Stimulated activated CD4-positive, alpha-beta T cell treated with anti-CD3 and anti-CD28 coated beads, Interleukin-2, amount 100 ng/mL, for 48 hours (primary cell): Measurements from ENCODE around the gene SHANK2.
"Not testable (repeated sequence)": the region's sequence is repeated elsewhere in the genome, so short reads cannot be mapped to it uniquely, and the experiment has no call there.

Source experiments
- DNase-seq, 2 donors: peaks; one replicate each; pipeline ENCODE4 v3.0.0-alpha.2; 2020

The SHANK2 gene

DNA sequence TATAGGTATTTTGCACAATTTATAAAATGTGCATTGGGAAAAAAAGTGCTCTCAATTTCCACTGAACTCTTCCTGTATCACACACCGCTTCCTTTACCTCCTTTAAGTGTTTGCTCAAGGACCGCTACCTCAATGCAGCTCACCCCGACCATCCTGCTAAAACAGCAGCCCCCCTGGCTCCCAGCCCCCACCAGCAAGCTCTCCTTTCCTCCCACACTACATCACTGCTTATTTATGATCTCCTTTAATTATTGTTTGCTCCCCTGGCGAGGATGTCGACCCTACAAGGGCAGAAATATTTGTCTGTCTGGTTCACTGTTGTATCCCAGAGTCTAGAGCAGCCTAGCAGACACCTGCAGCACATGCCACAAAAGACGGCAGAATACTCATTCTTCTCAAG lies 10.0 kb downstream of the SHANK2 start:
- no peak for DNase-seq

DNA sequence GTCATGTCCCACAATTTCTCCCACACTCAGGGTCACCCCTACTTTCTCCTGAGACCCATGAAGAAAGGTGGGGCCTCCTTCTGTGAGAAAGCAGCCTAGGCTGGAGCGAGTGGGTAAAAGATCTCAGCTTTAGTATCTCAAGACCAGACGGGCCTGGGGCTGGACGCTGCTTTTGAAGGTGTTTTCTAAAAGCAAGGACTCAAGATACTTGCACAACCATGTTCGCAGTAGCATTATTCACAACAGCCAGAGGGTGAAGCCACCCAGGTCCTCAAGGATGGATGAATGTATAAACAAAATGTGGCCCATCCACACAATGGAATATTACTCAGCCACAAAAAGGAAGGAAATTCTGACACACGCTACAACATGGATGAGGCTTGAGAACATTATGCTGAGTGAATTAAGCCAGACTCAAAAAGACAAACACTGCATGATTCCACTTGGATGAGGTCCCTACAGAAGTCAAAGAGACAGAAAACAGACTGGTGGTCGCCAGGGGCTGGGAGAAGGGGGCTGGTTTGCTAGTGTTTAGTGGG lies 10.6 kb downstream of the SHANK2 start:
- no peak for DNase-seq

GRCh38 chr11:71240865-71241691 lies 11.3 kb downstream of the SHANK2 start:
- no peak for DNase-seq

- no peak for DNase-seq
Observed at GRCh38 chr11:71240061-71240690, 12.2 kb downstream of the SHANK2 start.

DNA sequence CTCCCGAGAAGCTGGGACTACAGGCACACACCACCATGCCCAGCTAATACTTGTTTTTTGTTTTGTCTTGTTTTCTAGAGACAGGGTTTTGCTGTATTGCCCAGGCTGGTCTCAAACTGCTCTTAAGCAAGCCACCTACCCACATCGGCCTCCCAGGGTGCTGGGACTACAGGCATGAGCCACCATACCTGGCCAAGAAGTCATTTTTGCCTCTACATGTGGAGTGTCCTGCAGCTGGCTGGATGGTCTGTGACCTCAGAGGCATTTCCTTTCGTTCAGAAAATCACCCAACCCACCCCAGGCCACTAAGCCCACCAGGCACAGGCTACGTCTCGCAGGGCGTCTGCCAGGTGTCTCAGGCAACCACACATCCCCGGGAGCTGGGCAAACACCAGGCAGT lies 12.8 kb downstream of the SHANK2 start:
- no peak for DNase-seq

DNA sequence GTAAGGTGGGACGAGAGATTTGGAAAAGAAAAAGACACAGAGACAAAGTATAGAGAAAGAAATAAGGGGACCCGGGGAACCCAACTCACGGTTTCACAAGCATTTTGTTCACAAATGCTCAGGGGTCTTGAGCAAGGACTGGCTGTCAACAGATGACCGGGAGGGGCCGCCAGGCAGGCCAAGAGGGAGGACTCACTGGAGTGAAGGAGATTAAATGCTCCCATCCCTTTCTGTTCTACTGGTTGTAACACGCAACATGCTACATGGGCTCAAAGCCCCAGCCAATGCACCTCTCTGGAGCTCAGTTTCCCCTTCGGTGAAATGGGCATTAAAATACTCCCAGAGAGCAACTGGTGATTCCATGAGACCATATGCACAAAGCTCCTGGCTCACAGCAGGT lies 13.4 kb downstream of the SHANK2 start:
- DNase-seq: no peak

GRCh38 chr11:71238285-71238875 lies 14.0 kb downstream of the SHANK2 start:
- DNase-seq: no peak

GRCh38 chr11:71237853-71238252 lies 14.5 kb downstream of the SHANK2 start:
- no peak for DNase-seq

DNA sequence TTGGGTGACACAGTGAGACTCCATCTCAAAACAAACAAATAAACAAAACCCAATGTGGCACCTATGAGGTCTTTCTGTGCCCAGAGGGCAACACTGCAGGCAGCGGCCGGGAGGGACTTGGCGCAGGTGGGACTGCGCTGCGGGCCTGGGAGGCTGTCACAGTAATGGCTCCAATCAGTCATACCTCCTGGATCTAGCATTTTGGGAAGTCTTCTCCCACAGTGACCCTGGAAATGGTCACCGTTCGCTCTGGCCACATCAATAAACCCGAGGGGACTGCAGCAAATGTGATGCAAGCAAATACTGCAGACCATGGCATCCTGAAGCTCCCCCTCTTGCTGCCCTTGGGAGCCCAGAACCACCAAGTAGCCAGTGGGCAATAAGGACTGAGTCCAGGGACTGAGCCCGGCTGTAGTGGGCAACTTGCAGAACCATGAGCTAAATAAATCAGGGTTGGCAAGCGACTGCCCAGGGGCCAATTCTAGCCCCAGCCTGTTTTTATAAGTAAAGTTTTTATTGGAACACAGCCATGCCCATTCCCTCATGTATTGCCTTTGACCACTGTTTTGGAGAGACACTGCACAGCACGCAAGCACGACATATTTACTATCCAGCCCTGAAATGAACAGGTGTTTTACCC lies 15.4 kb downstream of the SHANK2 start:
- no peak for DNase-seq

DNA sequence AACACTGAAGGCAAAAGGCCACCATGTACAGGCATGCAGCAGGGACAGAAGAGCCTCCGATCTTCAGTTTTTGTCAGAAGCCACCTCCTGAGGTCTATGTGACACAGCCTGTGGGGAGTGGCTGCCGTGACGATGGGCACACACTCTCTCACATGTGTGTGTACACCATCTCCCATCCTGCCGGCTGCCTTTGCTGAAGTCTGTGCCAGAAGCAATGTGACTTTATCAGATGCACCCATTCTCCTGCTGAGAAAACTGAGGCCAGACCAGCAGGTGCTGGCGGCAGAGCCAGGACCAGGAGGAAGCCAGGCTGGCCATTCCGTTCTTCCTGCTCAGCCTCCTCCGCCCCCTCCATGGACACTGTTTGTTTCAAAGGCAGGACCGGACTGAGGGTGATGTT lies 16.7 kb downstream of the SHANK2 start:
- no peak for DNase-seq

DNA sequence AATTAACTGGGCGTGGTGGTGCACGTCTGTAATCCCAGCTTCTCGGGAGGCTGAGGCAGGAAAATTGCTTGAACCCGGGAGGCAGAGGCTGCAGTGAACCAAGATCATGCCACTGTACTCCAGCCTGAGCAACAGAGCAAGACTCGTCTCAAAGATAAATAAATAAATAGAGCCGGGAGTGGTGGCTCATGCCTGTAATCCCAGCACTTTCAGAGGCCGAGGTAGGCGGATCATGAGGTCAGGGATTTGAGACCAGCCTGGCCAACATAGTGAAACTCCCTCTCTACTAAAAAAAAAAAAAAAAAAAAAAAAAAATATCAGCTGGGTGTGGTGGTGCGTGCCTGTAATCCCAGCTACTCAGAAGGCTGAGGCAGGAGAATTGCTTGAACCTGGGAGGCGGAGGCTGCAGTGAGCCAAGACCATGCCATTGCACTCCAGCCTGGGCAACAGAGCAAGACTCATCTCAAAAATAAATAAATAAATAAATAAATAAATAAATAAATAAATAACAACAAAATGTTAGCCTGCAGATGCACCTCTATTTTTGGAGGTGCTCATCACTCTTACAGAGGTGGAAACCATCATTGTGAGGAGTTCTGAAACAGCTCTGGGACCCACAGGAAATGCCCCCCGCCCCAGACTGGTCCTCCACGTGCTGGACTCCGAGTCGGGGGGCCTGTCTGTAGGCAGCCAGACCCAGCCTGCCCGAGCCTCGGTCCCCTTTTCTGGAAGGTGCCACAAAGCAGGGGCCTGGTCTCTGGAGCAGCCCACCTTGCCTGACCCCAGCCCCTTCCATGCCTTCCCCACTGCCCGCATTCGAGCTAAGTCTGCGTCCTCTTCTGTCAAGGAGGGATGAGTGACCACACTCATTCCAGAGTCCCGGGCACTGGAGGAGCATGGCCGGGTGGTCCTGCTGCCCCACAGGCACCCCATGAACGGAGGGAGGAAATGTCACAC lies 18.2 kb downstream of the SHANK2 start:
- not testable (repeated sequence) for DNase-seq

GRCh38 chr11:71232364-71232763 lies 20.0 kb downstream of the SHANK2 start:
- no peak for DNase-seq

DNA sequence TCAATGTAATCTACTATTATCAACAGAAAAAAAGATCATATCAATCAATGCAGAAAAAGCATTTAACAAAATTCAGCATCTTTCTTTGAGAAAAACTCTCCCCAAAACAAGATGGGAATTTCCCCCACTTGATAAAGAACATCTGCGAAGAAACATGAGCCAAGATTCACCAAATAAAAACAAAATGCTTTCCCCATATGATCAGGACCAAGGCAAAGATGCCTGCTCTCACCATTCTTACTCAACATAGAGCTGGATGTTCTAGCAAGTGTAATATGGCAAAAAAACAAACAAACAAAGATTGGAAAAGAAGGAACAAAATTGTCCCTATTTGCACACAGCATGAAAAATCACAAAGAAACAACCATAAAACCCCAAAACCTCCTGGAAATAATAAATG lies 23.4 kb downstream of the SHANK2 start:
- no peak for DNase-seq

DNA sequence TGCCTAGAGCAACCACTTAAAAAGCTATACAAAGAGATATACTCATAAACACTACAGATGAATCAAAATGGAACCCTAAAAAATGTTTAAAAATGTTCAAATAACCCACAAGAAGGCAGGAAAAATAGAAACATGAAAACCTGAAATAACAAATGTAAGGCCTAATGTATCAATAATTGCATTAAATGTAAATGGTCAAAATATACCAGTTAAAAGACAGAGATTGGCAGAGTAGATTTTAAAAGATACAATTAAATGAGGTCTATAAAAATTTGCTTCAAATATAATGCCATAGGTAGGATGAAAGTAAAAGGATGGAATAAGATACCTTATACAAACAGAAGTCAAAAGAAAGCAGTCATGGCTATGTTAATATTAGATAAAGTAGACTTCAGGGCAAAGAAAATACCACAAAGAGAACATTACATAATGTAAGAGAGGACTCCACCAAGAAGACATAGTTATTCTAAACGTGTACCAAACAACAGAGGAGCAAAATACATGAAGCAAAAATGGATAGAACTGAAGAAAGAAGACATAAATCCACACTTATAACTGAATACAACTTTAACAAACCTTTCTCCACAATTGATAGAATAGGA lies 25.2 kb downstream of the SHANK2 start:
- no peak for DNase-seq

DNA sequence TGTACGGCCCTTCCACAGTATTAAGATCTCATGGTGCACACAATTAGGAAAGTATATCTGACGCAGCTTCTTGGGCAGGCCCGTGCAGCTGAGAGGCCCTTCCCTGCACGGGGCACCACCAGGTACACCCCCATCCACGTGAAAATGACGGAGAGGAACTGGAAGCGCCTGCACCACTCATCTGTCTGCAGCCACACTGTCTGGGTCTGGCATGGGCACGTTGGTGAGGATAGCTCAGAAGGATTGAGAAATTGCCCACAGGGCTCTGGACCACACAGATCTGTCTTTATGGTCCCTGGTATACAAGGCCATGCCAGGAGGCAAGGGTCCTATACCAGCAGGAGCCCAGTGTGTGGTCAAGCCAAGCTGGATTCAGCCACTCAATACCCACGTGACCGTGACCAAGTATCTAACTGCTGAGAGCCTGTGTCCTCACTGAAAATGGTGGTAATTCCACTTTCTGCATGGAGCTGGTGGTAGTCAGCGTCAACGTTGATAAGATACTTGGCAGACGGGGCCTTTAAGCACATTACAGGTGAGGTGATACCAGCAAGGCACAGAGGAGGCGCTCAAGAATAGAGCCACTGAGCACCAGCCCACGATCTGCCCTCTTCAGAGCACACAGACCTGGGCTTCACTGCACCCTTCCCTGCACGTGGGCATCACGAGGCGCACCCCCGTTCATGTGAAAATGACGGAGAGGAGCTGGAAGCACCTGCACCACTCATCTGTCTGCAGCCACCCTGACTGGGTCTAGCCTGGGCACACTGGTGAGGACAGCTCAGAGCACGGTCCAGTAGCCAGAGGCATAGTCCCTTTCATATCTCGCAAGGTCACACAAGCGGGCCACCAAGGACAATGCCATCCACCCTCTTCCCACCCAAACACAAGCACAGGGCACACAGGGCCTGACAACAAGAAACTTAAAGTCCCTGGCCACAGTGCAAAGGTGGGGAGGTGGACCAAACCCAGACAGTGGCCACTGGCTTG lies 28.4 kb downstream of the SHANK2 start:
- no peak for DNase-seq

DNA sequence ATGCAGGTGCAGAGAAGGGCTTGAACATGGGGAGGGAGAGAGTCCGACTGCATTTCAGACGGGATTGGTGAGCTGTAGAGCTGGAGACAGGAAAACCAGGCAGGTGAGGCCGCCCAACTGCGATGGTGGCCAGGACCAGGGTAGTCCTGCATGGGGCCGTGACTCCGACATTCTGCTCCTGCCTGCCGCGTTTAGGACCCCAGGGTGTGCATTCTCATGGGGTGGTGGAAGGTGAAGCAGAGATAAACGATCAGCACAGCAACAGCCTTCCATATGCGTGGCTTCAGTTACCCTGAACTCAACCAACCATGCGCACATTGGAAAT lies 29.3 kb downstream of the SHANK2 start:
- no peak for DNase-seq

- DNase-seq: no peak
Observed at GRCh38 chr11:71222318-71223080, 29.9 kb downstream of the SHANK2 start.

- no peak for DNase-seq
Observed at GRCh38 chr11:71221821-71222220, 30.6 kb downstream of the SHANK2 start.

- DNase-seq: no peak
Observed at GRCh38 chr11:71221201-71221600, 31.2 kb downstream of the SHANK2 start.
